ENCODE measurements around the gene TEX36.
"Not testable (repeated sequence)": the region's sequence is repeated elsewhere in the genome, so short reads cannot be mapped to it uniquely, and the experiment has no call there.

TEX36 gene

DNA sequence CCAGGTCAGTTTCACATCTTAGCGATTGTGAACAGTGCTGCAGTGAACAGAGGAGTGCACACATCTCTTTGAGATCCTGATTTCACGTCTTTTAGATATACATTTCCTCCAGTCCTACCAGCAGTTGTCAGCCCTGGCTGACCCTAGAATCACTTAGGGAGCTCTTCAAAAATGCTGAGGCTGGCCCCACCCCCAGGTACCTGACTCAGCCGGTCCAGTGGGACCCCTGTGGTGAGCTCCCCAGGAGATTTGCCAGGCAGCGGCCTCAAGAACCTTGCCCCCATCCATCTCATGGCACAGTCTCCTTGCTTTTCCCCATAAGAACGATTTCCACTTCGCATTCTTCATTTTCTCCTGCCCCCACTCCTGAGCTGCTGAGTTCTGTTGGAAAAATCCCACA is 45.5 kb downstream of the TEX36 start:
- in situ Hi-C loops (cut with MboI; ENCODE audit: low sequenced_read_pairs) = no loop called here

- in situ Hi-C loops (cut with MboI; ENCODE audit: low sequenced_read_pairs) = no loop called here
Observed at GRCh38 chr10:125634606-125635005, 48.4 kb downstream of the TEX36 start.

DNA sequence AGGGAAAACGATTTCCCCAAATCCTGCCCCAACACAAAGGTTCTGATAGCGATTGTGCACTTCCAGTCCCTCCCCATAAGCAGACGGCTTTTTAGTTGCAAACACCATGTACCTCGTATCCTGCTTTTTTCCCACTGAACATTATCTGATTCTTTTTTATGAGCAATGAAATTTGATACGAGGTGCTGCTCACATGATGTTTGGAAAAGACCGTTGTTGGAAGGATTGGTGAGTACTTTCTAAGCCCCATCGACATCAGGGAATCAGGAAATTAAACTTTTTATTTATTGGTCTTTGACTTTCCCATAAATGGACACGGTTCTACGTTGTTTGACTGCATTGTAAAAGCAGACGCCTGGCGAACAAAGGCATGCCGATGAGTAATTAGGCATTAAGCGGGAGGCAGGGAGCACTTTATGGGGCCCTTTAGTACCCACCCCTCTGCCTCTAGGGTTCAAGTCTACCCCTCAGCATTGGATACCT is 49.4 kb downstream of the TEX36 start:
- in situ Hi-C loops (cut with MboI; ENCODE audit: low sequenced_read_pairs) = no loop called here

DNA sequence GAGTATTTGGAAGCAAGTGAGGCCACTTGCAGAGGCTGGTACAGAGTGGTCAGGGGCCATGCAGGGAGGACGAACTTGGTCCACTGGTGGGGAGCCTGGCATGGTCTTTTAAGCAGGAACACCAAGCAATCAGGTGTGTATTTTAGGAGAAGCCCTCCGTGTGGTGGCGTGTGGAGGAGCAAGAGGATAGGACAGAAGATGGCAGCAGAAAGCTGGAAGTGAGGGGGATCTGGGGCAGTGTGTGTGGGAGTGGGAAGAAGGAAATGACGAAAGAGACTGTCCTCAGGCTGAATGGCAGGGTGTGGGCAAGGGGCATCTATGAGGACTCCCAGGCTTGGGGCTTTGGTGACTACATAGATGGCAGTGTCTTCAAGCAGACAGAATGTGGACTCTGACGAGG is 51.2 kb downstream of the TEX36 start:
- in situ Hi-C loops (cut with MboI; ENCODE audit: low sequenced_read_pairs) = no loop called here

DNA sequence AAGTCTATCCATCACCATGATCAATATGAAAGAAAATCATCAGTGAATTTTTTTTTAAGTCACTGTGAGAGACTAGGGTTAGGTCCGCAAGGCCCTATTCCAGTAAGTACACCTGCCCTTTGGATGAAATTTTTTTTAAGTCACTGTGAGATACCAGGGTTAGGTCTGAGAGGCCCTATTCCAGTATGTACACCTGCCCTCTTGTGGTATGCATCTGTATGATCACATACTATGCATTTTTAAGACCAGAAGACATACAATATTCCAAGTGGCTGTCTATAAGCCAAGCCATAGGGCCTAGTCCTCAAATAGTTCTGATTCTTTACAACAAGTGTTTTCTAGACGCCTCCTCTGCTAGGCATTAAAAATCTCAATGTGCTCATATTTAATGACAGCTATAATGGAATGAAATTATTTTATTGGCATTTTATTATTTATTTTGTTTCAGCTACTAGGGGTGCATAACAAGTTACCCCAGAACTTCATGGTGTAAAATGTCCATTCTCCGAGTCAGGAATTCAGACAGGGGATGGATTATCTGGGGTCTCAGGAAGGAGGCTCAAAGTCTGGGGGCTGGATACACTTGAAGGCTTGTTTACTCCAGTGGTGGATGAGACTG is 53.1 kb downstream of the TEX36 start:
- in situ Hi-C loops (cut with MboI; ENCODE audit: low sequenced_read_pairs) = no loop called here

DNA sequence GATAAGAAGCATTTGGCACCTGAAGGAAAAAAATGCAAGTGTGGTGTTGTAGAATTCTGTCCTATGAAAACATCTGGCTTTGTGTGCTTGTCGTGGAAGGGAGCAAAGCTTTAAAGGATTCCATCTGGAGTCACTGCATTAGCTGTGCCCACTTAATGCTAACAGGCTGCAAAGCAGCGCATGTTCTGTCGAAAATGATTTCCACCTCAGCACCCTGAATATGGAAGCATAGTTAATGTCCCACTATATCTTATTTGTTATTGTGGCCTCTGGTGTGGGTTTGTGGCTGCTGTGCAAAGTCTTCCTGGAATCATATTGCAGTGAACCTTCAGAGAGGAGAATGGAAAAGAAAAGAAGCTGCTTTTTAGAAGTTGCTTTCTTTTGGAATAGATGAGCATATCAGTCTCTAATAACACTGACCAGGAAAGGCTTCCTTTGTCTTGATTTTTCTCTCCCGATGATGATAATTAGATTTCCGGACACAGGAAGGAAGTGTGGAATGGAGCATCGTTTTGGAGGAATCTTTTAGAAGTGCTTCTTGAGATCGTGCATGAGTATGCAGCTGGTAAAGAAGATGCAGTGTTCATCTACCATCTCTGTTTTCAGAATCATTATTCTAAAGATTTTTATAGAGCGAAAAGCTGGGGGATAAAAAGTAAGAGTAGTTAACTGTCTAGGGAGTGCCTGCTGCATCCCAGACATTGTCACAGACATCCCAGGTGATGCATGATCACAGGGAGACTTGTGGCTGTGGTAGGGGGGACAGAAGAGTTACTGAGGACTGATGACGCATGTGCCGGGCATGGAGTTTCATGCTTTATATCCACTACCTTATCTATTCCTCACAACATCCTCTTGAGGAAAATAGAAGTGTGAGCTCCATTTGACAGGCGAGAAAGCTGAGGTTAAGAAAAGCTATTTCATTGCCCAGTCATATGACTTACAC is 54.6 kb downstream of the TEX36 start:
- in situ Hi-C loops (cut with MboI; ENCODE audit: low sequenced_read_pairs) = no loop called here

DNA sequence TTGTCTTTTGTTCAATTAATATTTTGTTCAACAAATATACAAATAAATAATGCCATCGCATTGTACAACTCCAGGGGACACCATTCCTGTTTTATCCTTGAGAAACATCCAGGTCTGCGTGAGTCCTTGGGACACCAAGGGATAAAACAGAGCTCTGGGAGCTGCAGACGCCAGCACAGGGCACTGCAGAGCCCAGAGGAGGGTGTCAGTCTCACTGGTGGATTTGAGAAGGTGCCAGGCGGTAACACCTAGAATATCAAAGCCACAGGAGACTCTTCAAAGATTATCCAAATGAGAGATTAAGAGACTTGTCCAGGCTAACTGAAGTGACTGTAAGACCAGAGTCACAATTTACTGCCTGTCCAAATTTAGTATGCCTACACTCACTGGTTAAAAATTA is 55.3 kb downstream of the TEX36 start:
- in situ Hi-C loops (cut with MboI; ENCODE audit: low sequenced_read_pairs) = no loop called here

- in situ Hi-C loops (cut with MboI; ENCODE audit: low sequenced_read_pairs) = no loop called here
Observed at GRCh38 chr10:125626671-125627070, 56.3 kb downstream of the TEX36 start.

DNA sequence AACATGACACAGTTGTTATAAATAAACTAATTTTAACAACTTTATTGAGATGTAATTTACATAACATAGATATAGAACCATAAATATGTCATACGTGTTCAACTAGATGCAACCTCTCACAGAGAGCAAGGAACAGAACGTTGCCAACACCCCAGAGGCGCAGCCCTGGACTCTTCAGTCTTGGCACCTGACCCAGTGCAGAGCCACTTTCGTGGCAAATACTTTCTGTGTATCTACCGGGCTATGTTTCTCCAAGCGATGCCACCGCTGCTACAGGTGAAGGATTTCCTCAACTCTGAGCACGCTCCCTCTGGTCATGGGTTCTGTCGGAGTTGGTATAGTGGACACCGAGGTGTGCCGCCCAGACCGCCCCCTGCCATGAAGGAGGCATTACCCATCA is 57.4 kb downstream of the TEX36 start:
- in situ Hi-C loops (cut with MboI; ENCODE audit: low sequenced_read_pairs) = no loop called here

GRCh38 chr10:125624800-125625199 is 58.2 kb downstream of the TEX36 start:
- in situ Hi-C loops (cut with MboI; ENCODE audit: low sequenced_read_pairs) = no loop called here

DNA sequence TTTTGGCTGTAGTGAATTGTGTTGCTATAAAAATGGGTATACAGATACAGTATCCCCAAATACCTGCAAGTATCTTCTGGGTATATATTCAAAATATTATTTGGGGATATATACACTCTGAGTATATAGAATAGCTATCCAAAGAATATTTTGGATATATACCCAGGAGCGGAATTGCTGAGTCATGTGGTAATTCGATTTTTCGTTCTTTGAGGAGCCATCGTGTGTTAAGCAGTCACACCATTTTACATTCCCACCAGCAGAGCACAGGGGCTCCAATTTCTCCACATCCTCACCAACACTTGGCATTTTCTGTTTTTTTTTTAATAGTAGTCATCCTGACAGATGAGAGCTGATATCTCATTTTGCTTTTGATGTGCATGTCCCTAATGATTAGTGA is 61.9 kb downstream of the TEX36 start:
- in situ Hi-C loops (cut with MboI; ENCODE audit: low sequenced_read_pairs) = no loop called here

- in situ Hi-C loops (cut with MboI; ENCODE audit: low sequenced_read_pairs) = no loop called here
Observed at GRCh38 chr10:125620401-125620800, 62.6 kb downstream of the TEX36 start.

DNA sequence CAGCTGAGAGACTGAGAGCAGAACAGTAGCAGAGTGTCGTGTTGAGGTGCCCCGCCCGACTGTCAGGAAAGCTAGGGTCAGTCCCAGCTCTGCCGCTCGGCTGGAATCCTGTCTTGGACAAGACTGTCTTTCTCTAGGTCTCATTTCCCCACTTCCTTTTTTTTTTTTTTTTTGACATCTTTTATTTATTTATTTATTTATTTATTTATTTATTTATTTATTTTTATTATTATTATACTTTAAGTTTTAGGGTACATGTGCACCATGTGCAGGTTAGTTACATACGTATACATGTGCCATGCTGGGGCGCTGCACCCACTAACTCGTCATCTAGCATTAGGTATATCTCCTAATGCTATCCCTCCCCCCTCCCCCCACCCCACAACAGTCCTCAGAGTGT is 69.9 kb downstream of the TEX36 start:
- in situ Hi-C loops (cut with MboI; ENCODE audit: low sequenced_read_pairs) = not testable (repeated sequence)

- in situ Hi-C loops (cut with MboI; ENCODE audit: low sequenced_read_pairs) = no loop called here
Observed at GRCh38 chr10:125611756-125612155, 71.2 kb downstream of the TEX36 start.

DNA sequence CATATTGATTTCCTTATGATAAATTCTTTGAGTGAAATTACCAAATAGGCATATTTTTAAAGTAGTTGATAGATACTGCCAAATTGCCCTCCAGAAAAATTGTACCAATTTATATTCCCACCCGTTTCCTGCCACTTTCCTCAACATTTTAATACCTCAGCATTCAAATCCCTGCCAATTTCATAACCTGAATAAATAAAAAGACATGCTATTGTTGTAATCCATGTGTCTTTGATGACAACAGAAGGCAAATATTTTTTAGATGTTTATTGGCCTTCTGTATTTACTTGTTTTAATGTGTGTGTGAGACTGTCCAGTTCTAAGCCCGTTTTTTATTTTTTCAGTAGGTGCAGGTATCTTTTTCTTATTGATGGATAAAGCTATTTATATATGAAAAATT is 71.7 kb downstream of the TEX36 start:
- in situ Hi-C loops (cut with MboI; ENCODE audit: low sequenced_read_pairs) = no loop called here

GRCh38 chr10:125609859-125610258 is 73.1 kb downstream of the TEX36 start:
- in situ Hi-C loops (cut with MboI; ENCODE audit: low sequenced_read_pairs) = no loop called here

GRCh38 chr10:125608474-125608873 is 74.5 kb downstream of the TEX36 start:
- in situ Hi-C loops (cut with MboI; ENCODE audit: low sequenced_read_pairs) = no loop called here

GRCh38 chr10:125607689-125608290 is 75.2 kb downstream of the TEX36 start:
- in situ Hi-C loops (cut with MboI; ENCODE audit: low sequenced_read_pairs) = no loop called here

- in situ Hi-C loops (cut with MboI; ENCODE audit: low sequenced_read_pairs) = no loop called here
Observed at GRCh38 chr10:125606414-125607010, 76.5 kb downstream of the TEX36 start.

All from HL-60/S4 (cell line).